Jurkat, Clone E6-1 (cell line): ENCODE data around the gene SIGLEC6.

ENCODE experiments used
- DNase-seq: peaks from one replicate; pipeline ENCODE4 v3.0.0-alpha.2; 2011; ENCODE audit warnings: low read depth, low spot score
- H3K4me3 ChIP-seq: 2 replicates; pipeline ENCODE4 v1.5.1; 2011; ENCODE audit warnings: mild to moderate bottlenecking, low read length, control low read depth, moderate library complexity

SIGLEC6 gene

GRCh38 chr19:51549533-51550324 lies 18.3 kb upstream of the SIGLEC6 start:
- H3K4me3 ChIP-seq: no peak overlapping the region
- DNase-seq: no peak

GRCh38 chr19:51548891-51549305 lies 17.4 kb upstream of the SIGLEC6 start:
- no peak overlapping the region for H3K4me3 ChIP-seq
- no peak for DNase-seq

GRCh38 chr19:51548213-51548651 lies 16.8 kb upstream of the SIGLEC6 start:
- peak overlapping the region; percentile 35 for H3K4me3 ChIP-seq
- no peak for DNase-seq

DNA sequence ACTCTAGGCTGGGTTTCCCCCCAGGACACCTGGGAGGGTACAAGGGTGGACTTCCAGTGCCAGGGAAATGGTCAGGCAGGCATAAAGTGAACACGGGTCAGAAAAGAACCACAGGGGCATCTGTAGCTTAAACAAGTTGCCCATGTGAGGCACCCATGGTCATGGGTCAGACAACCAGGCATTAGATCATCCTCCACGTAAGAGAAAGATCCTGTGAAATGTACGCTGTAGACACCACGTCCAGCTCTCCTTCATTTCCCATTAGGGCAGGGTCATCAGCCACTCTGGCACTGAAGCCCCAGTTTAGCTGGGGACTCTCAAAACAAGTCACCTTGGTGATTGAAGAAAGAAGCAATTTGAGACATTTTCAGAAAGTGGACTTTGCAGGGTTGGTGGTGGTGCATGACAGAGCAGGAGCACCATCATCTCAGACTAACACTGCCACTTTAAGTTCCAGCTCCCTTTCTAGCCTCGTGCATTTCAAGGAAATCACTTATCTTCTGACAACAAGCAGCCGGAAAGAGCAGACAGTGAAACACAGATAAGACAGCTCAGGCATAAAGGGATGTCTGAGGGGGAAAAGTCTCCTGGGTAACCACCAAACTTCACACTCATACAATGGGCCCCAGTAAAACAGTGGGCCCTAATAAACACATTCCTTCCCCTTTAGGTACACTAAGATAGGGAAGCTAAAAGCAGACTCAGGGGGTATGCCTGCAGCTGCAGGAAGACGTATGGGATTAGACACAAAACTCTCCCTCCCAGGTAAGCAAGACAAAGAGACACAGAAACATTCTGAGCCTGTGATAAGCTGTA lies 16.1 kb upstream of the SIGLEC6 start:
- H3K4me3 ChIP-seq: peak overlapping the region; percentile 35
- DNase-seq: peak; percentile 90

DNA sequence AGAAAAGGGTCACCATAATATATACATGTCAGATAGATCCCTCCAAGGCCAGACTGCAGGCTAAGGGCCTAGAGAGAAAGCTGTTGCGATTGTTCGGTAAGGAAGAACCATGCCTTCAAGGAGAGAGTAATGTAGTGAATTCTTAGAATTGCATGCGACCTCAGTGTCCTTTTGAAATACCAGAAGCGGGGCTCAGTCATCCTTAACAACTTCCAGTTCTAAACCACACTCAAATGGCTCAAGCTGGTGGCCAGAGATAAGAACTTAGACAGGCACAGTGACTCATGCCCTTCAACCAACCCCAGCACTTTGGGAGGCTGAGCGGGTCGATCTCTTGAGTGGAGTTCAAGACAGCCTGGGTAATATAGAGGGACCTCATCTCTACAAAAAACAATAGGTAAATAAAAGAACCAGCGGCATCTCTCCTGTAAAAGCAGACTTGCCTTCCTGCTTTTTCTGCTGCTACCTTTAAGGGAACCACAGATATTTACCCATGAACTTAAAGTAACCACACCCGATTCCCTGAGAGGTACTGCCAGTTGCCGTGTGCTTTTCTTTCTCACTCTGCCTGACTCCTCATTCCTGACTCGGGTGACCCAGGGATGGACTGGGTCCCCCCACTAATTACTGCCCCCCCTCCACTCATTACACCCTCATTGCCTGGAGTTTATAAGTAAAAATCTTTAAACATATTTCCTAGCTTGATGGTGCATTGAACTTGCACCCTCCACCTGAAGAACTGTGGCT lies 15.4 kb upstream of the SIGLEC6 start:
- DNase-seq: peak; percentile 95
- H3K4me3 ChIP-seq: peak overlapping the region; percentile 35

DNA sequence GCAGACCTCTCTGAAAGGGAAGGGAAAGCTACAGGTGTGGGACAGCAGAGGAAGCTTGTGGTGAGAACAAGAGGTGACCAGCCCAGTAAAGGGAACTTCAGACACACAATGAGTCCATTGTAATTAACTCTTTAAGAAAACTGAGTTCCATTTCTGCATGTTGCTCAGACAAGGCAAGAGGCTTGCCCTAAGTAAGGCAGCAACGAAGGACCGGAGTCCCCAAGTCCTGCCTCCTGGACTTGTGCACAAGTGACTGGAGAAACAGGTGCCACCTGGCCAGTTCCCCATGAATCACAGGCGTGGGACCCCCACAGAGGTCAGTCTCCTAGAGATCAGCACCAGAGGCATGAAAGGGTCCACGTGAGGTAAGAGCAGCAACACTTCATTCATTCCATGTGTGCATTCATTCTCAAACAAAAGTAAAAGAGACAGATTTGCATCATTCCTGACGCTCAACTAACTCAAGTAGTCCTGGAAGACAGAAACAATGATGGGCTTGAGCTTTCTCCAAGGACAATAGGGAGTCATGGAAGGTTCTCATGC lies 14.7 kb upstream of the SIGLEC6 start:
- peak overlapping the region; percentile 35; the same call in 1 of the 2 replicates for H3K4me3 ChIP-seq
- no peak for DNase-seq

DNA sequence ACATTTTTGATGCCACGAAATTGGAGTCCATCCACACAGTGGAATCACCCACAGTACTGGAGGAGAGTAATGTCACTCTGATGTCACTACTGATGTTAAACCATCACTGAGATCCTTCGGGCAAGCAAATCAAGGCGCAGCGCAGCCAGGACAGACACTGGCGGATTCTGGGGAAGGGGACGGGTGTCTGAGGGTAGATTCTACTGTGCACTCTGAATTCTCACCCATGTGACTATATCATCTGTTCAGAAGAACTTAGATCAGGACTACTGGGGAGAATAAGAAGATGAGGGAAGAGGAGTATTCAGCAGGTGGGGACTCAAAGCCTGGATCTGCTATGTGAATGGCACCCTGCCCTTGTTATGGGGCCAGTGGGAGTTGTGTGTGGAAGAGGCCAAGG lies 12.6 kb upstream of the SIGLEC6 start:
- H3K4me3 ChIP-seq: no peak overlapping the region
- no peak for DNase-seq

DNA sequence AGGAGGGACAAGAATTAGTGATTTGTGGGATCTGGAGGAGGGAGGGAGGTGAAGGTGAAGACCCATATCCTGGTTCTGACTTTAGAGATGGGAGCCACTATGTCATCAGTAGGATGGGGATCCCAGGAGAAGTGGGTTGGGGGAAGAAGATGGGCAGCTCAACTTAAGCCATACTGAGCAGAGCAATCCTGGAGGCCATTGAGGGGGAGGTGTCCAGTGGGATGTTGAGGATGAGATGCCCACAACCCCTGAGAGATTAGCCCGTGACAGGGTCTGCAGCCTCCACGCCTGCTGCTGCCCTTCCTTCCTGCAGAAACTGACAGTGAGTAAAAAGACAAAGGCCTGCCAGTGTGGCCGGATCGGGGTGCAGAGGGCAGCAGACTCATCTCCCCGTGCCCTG lies 11.2 kb upstream of the SIGLEC6 start:
- no peak for DNase-seq

DNA sequence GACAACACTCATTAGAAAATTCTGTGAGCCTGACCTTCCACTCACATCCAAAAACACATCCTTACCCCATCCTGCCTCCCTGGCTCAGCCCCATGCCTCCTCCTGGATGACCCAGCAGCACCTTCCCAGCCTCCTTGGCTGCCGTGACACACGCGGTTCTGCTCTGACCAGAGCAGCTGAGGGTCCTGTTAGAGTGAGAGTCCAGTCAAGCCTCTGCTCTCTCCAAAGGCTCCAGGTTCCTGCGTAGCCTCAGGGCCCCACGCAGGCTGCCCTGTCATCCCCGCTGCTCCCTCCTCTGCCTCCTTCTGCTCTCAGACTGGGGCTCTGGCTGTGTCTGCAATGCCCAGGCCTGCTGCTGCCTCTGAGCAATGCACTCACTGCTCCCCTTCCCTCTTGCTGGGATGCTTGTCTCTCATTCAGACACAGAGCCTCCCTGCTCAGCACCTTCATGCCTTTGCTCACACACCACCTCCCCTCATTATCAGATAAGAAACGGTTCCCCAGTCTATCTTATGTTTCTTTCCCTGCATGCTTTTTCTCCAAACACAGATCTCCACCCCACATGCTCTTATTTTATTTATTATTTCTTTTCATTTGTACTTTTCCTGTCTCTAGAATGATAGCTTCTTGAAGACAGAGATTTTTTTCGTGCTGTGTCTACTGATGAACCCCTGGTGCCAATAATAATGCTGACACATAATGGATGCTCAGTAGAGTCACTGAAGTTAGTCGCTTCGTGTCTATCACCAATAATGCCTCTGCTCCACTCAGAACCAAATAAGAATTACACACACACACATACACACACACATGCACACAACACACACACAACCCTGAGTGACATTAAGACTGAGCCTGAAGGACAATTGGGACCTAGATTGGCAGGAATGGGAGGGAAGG lies 10.2 kb upstream of the SIGLEC6 start:
- H3K4me3 ChIP-seq: no peak overlapping the region
- DNase-seq: no peak

More for the DNA sequence above, 11.2 kb upstream of the SIGLEC6 start:
- no peak overlapping the region for H3K4me3 ChIP-seq

GRCh38 chr19:51539821-51540366 lies 8.4 kb upstream of the SIGLEC6 start:
- no peak for DNase-seq

GRCh38 chr19:51535535-51535934 lies 4.1 kb upstream of the SIGLEC6 start:
- no peak for DNase-seq

More at GRCh38 chr19:51539821-51540366, 8.4 kb upstream of the SIGLEC6 start:
- H3K4me3 ChIP-seq: no peak overlapping the region

DNA sequence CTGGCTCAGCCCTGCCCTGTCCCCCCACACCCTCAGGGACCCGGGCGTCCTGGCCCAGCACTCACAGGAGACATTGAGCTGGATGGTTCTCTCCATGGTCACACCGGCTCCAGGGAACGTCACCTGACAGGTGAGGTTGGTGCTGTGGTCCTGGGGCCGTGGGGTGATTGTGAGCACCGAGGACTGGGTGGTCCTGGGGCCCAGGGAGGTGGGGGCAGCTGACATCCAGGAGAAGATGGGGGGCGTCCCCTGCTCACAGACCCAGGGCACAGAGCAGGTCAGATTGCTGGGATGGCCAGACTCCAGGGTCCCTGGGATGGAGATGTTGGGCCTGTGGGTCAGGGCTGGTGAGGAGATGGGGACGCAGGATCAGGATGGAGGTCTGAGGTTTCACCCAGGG lies 854 bp downstream of the SIGLEC6 start:
- H3K4me3 ChIP-seq: no peak overlapping the region
- DNase-seq: no peak

More at GRCh38 chr19:51535535-51535934, 4.1 kb upstream of the SIGLEC6 start:
- no peak overlapping the region for H3K4me3 ChIP-seq

DNA sequence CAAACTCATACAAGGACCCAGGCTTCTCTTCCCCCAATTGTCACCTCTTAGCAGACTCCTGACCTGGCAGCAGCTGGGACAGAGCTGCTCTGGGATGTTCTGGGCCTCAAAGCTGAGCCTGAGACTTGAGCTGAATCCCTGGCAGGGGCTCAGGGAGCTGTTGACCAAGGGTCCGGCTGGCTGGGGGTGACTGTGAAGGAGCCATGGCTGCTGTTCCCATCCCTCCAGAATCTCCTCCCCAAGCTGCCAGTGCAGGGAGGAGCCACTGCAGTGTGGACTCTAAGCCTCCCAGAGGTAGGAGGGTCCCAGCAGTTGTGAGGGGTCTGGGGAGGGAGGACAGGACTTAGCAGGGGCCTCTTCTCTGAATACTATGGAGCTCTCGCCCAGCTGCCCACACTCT lies 2.2 kb downstream of the SIGLEC6 start:
- no peak overlapping the region for H3K4me3 ChIP-seq
- DNase-seq: no peak

DNA sequence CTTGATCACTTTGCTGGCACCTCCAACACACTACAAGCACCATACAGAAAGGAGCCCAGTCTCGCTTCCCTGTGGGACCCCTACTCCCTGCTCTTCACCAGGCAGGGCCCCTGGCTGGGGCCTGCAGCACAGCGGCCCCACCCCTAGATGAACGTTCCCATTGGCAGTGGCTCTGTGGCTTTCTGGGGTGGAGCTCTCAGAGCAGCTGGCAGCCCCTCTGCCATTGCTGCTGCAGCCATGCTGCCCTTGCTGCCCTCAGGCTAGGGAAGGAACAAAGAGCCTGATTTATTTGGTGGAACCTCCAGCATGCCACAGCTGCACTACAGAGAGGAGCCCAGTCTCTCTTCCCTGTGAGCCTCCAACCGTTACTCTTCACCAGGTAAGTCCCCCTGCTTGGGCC lies 5.8 kb downstream of the SIGLEC6 start:
- peak overlapping the region; percentile 5; the same call in 1 of the 2 replicates for H3K4me3 ChIP-seq
- no peak for DNase-seq

DNA sequence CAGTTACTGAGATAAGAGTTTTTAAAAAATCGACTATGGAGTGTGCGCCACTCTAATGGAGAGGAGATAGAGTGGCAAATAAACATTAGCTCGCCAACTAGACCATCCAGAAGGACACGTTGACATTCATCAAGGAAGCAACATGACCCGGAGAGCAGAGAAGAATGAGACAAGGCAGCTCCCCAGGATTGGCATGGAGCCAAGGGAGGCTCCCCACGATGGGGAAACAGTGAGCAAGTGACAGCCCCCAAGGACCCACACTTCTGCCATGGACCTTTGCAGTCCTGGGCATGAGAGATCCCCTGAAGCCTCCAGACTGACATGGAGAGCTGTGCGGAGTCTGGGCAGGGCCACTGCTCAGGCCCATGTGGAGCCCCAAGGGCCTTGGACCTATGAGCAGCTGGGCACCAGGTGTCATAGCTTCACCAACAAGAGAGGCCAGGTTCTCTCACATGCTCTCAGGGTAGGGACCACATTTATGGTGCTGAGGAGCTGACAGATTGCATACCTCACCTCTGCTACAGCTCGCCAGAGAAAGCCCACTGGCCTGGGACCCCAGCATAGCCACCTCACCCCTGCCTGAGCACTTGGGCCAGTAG lies 6.7 kb downstream of the SIGLEC6 start:
- no peak overlapping the region for H3K4me3 ChIP-seq
- DNase-seq: no peak

GRCh38 chr19:51521781-51522180 lies 9.7 kb downstream of the SIGLEC6 start:
- DNase-seq: no peak
- no peak overlapping the region for H3K4me3 ChIP-seq

- DNase-seq: no peak
- no peak overlapping the region for H3K4me3 ChIP-seq
Observed at GRCh38 chr19:51521357-51521756, 10.1 kb downstream of the SIGLEC6 start.

GRCh38 chr19:51520728-51521127 lies 10.7 kb downstream of the SIGLEC6 start:
- DNase-seq: no peak

More at GRCh38 chr19:51520728-51521127, 10.7 kb downstream of the SIGLEC6 start:
- no peak overlapping the region for H3K4me3 ChIP-seq
